WERI-Rb-1 (cell line): Measurements from ENCODE around the gene DNM2.

Source experiments
- DNase-seq: peaks from one replicate; pipeline ENCODE4 v3.0.0-alpha.2; 2020
- H3K27ac ChIP-seq: fragments of 250-450 bp; sonication (Bioruptor Pico); 2 replicates; pipeline ENCODE4 v1.5.1; 2020; ENCODE audit warnings: mild to moderate bottlenecking, moderate library complexity
- H3K27me3 ChIP-seq: fragments of 250-450 bp; sonication (Bioruptor Pico); 2 replicates; pipeline ENCODE4 v1.5.1; 2021; ENCODE audit warnings: mild to moderate bottlenecking, low read depth, moderate library complexity; ENCODE audit not compliant: insufficient read depth, severe bottlenecking
- H3K36me3 ChIP-seq: fragments of 250-450 bp; sonication (Bioruptor Pico); 2 replicates; pipeline ENCODE4 v1.5.1; 2020; ENCODE audit warnings: mild to moderate bottlenecking, moderate library complexity
- H3K4me3 ChIP-seq: 2 replicates; pipeline ENCODE4 v1.5.1; 2011; ENCODE audit warnings: low read depth, mild to moderate bottlenecking, control low read depth, low read length
- H3K9me3 ChIP-seq: fragments of 250-450 bp; sonication (Bioruptor Pico); 2 replicates; pipeline ENCODE4 v1.5.1; 2021; ENCODE audit warnings: mild to moderate bottlenecking, moderate library complexity; ENCODE audit not compliant: severe bottlenecking
- CTCF ChIP-seq: IDR thresholded peaks from 2 replicates; pipeline ENCODE4 v1.5.1; 2011; ENCODE audit warnings: low read depth, mild to moderate bottlenecking, control low read depth, inconsistent platforms, low read length

DNM2 gene

GRCh38 chr19:10769533-10770491 is 51.9 kb downstream of the DNM2 start:
- peak; percentile 77 for DNase-seq
- Histone ChIP-seq H3K9me3 (no peaks in the 10 kb centered on the region), H3K27ac (peak overlapping the region; percentile 72), H3K36me3 (peaks cover 62% of the 10 kb centered on the region), H3K4me3 (no peak overlapping the region), H3K27me3 (no peaks in the 10 kb centered on the region)
- peak; percentile 73 for TF ChIP-seq CTCF

GRCh38 chr19:10773969-10774368 is 56.1 kb downstream of the DNM2 start:
- no peak for TF ChIP-seq CTCF
- H3K9me3 ChIP-seq, result no peaks in the 10 kb centered on the region
- H3K27me3 ChIP-seq, result no peaks in the 10 kb centered on the region
- peaks cover 80% of the 10 kb centered on the region for H3K36me3 ChIP-seq
- no peak overlapping the region for H3K27ac ChIP-seq
- DNase-seq, result no peak
- no peak overlapping the region for H3K4me3 ChIP-seq

- no peaks in the 10 kb centered on the region for H3K27me3 ChIP-seq
- no peak for DNase-seq
- H3K36me3 ChIP-seq, result peaks cover 83% of the 10 kb centered on the region
These were observed 57.0 kb downstream of the DNM2 start for GRCh38 chr19:10774893-10775292.

GRCh38 chr19:10776900-10777650 is 59.2 kb downstream of the DNM2 start:
- DNase-seq, result no peak
- peaks cover 84% of the 10 kb centered on the region for H3K36me3 ChIP-seq
- no peak for TF ChIP-seq CTCF

More at GRCh38 chr19:10774893-10775292, 57.0 kb downstream of the DNM2 start:
- Histone ChIP-seq H3K27ac (no peak overlapping the region), H3K4me3 (no peak overlapping the region), H3K9me3 (no peaks in the 10 kb centered on the region)
- TF ChIP-seq CTCF, result no peak

GRCh38 chr19:10780368-10780767 is 62.5 kb downstream of the DNM2 start:
- no peak for DNase-seq
- TF ChIP-seq CTCF, result no peak
- H3K4me3 ChIP-seq, result no peak overlapping the region
- no peaks in the 10 kb centered on the region for H3K9me3 ChIP-seq
- H3K36me3 ChIP-seq, result peaks cover 86% of the 10 kb centered on the region
- no peak overlapping the region for H3K27ac ChIP-seq
- no peaks in the 10 kb centered on the region for H3K27me3 ChIP-seq

More at GRCh38 chr19:10776900-10777650, 59.2 kb downstream of the DNM2 start:
- H3K9me3 ChIP-seq, result no peaks in the 10 kb centered on the region
- no peaks in the 10 kb centered on the region for H3K27me3 ChIP-seq
- H3K4me3 ChIP-seq, result no peak overlapping the region
- no peak overlapping the region for H3K27ac ChIP-seq
